NOMO-1 treated with dmso at 0.1 percent for 144 hours (cell line): ENCODE results near the gene DRD2.

Experiments
- DNase-seq: peaks from one replicate; lab custom pipeline; 2025; ENCODE audit not compliant: unreplicated experiment; lab: John Stamatoyannopoulos, UW

The DRD2 gene

DNA sequence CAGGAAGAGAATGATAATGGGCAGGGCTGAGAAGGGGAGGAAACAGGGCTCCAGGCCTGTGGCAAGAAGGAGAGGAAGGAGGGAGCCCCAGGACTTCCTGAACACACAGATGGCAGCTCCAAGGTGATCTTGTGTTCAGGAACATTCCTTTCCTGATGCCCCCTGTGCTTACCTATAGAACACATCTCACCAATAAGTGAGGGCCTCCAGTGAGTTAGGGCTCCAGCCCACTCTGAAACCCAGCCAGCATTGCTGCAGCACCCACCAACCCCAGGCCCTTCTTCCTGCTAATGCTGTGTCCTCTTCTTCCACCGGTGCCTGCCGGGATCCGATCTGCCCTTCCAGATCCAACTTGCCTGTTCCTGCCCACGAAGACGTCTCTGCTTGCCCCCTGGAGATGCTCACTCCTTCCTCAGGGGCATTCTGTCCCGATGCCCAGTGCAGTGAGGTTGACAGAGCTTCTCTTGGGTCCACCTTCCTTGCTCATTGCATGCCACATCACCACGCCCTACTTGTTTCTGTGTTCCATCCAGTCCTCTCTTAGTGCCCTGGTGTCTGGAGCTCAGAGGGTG, 70.3 kb downstream of the DRD2 start:
- DNase-seq = no peak

DNA sequence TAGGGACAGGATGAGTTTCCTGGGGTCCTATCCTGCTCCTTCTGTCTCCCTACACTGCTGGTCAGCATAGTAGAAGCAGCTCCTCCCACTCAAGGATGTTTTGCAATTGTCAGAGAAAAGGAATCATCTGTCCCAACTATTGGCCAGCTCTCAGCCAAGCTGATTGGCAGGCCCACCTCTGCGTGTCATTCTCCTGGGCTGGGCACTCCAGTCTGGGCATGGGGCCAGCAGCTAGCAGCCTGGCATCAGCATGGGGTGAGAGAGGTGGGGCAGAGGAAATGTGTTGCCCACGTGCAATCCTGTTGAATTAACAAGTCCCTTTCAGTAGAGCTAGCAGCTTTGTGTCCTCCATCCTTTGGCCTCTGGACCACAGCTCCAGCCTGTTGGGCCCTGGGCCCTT, 73.5 kb downstream of the DRD2 start:
- DNase-seq = no peak

DNA sequence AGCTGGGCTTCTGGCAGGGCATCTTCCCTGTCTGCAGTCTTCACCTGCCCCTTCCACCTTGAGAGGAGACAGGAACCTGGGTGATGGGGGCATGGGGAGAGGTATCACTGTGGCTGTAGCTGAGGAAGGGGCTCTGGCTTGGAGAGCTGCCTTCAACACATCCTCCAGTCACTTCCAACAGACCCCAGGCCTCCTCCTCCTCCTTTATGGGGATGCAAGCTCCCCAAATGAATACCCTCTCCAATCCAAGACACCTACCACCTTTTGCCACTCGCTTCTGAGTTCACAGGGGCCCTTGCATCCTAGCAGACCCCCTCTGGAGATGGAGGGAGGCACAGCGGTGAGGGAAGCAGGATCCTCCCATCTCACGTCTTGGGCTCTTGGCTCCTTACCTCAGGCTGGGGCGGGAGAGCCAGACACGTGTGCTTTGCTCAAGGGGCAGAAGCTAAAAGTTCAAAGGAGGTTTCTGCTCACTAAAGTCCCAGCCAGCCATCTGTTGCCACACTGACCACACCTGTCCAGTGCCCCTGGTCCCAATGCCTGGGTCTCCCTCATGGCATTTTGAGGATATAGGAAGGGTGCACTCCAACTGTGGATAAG, 74.5 kb downstream of the DRD2 start:
- DNase-seq = no peak

DNA sequence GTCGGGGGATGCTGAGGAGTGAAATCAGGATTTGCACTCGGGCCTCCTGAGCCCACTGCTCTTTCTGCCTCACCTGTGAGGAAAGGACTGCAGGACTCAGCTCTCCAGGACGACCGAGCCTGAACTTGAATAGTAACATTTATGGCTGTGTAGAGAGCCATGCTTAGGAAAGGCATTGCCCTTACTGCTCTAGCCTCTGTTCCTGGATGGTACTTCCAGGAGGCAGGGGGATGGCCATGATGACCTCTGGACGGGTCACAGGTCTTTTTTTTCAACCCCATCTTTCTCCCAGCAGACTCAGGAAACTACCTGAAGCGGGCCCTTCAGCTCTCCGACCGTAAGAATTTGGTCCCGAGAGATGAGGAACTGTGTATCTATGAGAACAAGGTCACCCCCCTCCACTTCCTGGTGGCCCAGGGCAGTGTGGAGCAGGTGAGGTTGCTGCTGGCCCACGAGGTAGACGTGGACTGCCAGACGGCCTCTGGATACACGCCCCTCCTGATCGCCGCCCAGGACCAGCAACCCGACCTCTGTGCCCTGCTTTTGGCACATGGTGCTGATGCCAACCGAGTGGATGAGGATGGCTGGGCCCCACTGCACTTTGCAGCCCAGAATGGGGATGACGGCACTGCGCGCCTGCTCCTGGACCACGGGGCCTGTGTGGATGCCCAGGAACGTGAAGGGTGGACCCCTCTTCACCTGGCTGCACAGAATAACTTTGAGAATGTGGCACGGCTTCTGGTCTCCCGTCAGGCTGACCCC, 76.3 kb downstream of the DRD2 start:
- no peak for DNase-seq

DNA sequence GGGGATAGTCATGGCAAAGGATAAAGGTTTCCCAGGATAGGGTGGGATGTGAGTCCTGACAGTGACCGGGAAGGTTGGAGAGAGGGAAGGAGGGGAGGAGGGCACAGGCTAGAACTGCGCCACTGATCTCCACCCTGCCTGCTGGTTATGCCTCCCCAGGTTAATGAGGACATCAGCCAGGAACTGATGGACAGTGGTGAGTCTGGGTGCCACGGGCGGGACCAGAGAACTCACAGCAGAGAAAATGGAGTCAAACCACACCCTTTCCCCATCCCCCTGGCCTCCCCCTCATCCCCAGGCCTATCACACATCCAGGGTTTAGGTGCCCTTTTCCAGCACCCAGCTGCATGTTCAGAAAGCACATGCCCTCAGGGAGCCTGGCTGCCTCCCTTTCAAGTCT, 77.4 kb downstream of the DRD2 start:
- DNase-seq = no peak

DNA sequence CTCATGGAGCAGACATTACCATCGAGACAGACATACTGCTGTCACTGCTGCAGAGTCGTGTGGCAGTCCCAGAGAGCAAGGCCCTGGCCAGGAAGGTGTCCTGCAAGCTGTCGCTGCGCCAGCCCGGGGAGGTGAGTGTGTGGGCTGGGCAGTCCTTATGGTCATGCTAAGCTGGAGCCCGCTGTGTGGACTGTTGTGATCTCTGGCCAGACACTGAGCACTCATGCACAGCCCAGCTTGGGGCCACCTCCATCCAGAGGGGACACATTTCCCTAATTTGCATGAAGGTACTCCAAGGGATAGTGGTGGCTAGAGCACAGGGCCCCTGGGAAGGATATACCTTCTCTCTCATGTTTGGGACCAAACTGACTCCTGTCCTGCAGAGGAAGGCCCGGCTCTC, 78.0 kb downstream of the DRD2 start:
- no peak for DNase-seq

DNA sequence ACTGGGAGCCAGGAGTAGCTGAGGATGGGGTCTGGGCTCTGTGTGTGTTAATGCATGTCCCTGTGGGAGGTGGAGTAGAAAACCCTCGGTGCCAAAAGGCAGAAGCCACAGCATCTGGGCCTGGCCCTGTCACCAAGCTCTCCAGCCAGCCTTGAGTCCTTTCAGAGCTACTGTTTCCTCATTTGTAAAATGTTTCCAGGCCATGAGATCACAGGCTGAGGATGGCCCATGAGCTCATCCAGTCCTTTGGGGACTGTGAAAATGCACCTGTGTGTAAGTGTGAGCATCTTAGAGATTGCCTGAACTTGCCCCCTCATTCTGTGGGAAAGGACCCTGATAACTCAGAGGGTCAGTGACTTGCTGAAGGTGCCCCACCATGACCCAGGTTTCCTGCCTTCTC, 78.5 kb downstream of the DRD2 start:
- no peak for DNase-seq

DNA sequence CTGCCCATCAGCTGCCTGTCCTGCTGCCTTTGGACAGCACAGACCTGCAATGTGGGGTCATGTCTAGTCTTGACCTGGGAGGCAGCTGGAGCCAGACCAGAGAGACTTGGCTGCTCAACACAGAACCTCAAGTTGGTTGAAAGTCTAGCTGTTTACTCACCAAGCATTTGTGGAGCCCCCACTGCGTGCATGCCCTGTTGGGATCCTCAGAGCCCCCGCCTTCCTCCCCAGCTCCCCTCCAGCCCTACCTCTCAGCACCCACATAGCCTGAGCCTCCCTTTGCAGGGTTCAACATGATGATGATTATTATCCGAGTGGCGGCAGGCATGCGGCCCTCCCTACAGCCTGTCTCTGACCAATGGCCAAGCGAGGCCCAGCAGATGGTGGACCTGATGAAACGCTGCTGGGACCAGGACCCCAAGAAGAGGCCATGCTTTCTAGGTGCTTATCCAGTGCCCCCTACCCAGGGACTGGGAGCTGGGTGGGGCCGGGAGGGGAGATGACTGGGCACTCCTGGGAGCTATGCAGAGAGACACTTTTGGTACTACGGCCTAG, 79.3 kb downstream of the DRD2 start:
- DNase-seq = no peak

DNA sequence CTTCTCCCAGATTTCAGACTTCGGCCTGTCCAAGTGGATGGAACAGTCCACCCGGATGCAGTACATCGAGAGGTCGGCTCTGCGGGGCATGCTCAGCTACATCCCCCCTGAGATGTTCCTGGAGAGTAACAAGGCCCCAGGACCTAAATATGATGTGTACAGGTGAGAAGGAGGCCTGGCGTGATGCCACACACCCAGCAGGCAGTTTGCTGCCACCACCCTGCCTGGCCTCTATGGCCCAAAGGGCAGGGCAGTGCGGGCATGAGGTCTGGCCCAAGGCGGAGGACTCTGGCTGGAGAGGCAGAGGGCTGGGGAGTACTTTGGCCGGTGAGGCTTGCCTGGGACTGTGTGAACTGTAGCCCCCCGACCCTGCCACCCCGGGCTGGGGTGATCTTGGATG, 80.3 kb downstream of the DRD2 start:
- DNase-seq = no peak

DNA sequence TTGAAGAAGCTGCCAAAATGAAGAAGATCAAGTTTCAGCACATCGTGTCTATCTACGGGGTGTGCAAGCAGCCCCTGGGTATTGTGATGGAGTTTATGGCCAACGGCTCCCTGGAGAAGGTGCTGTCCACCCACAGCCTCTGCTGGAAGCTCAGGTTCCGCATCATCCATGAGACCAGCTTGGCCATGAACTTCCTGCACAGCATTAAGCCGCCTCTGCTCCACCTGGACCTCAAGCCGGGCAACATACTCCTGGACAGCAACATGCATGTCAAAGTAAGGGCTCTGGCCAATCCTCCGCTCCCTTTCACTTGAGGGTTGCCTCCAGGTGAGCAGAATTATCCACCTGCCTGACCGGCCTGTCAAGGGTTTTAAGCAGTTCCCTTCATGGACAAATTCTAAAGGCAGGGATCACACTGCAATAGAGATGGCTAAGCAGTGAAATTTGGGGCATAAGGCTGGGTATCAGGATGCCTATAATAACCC, 81.7 kb downstream of the DRD2 start:
- DNase-seq = no peak

DNA sequence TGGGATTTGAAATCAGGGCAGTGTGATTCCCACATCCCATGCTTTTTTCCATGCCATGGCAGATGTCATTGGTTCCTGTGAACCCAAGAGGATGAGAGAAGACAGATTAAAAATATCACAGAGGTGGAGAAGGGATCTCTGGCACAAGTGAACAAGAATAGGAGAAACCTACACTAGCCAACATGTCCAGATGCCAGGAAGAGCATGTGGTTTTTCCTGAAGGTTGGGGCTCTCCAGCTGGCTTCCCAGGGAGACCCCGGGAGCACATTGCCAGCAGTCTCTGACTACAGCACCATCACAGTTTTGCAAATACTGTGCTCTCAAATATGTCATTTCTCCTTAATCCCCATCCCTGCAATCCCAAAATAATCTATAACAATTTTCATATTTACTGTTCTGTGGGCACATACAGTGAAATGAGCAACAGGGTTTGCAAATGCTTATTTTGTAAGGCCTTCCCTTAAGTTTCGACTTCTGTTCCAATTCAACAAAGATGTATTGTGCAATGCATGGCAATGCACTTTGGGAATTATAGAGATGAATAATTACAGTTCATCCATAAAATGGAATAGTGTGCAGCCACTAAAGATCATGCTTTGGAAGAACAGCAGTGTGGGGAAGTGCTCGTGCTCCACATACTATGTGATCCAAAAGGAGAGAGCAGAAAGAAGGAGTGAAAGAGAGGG, 82.8 kb downstream of the DRD2 start:
- no peak for DNase-seq

DNA sequence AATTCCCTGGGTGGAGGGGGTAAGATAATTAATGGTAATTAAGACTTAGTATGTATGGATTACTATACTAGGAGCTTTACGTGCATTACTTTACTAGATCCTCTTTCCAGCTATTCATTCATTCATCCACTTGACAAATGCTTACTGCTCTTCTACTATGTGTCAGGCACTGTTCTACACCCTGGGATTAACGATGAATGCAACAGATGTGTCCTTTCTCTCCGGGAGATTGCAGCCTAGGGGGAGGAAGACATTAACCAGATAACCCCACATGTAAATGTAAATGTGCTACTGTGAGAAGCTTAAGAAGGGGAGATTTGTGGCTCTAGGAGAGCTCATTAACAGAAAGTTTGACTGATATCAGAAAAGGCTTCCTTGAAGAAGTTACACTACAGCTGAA, 85.9 kb downstream of the DRD2 start:
- DNase-seq = no peak

DNA sequence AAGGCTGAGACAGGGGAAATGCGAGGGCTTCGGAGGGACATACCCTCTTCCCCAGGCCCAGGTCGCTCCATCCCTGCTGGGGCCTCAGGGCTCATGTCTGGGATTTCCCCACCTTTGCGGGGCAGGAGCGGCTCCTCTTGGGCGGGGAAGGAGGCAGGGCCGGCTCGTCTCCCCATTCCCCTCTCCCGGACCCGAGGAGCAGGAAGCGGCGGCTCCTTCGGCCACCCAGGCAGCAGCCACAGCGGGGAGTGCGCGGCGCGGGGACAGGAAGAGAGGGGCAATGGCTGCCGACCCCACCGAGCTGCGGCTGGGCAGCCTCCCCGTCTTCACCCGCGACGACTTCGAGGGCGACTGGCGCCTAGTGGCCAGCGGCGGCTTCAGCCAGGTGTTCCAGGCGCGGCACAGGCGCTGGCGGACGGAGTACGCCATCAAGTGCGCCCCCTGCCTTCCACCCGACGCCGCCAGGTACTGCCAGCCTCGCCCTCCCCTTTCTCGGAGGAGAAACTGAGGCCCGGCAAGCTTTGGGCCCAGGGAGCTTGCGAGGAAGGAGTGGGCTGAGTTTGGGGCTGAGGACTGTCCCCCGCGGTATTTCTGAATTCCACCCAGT, 87.5 kb downstream of the DRD2 start, which contains the start of gene ANKK1:
Gene ANKK1 (plus strand): TSS at position 175 of the 607 bp plus-strand sequence. CDS start 106 bp downstream, at position 281.
- no peak for DNase-seq

DNA sequence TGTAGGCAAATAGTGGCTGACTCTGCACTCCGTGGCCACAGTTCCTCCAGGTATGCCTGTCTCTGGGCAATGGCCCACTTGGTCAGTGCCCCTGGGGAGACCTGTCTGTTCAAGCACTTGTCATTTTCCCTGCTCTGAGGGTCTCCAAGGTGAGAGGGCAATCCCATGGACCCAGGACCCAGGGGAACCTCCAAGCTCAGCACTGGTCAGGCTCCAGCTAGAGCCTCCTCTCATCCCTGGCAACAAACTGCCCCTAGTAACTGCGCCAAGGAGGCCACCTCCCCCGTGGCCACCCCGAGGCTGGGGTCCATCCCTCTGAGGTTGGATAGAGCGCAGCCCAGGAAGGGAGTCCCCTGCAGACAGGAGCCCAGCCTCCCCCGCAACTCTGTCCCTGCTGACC, 88.3 kb downstream of the DRD2 start:
- no peak for DNase-seq

DNA sequence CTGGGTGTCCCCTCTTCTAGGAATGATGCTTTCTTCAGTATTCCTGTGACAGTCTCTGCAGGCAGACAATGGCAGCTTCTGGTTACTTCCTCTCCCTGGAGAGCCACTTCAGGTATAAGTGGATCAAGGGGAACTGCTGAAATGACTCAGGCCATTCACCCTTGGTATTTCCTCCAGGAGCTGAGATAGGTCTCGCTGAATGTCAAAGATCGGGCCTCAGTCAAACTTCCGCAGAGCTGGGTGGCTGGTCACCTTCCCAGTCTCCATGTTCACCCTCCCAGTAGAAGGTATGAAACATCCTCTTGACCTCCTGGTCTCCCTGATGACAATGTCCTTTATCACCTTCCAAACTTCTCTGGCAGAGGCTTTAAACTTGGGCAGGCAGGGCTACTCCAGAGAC, 89.4 kb downstream of the DRD2 start:
- no peak for DNase-seq

DNA sequence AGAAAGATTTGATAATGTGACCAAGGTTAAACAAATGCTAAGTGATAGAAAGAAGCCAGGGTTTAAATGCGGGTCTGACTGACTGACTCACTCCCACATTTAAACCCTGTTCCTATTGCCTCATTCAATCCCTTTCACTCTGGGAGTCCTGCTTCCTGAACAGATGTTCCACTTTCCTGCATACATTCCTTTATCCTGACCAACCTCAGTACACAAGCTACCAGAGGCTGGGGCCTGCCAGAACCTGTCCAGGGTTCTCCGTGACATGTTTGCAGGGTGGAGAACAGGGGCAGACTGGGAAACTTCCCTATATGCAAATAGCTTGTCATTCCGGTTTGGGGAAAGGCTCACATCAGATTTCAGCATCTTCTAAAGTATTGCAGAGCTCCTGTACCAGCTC, 90.6 kb downstream of the DRD2 start:
- no peak for DNase-seq

DNA sequence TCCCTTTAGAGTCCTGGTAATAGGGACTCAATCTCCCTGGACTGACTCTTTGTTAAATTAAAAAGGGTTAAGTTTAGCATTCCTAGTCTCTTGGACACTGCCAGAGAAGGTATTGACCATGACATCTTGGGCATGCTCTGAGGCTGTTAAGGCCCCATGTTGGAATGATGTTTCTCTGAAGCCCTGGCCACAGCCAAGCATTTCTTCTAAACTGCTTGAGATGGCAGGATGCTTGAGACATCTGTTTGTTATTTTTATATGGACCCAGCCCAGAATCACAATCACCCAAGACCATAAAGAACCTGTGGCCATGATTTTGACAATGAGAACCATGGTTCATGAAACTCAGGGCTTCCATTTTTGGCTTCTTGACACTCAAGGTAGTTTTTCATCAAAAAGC, 93.1 kb downstream of the DRD2 start:
- no peak for DNase-seq

DNA sequence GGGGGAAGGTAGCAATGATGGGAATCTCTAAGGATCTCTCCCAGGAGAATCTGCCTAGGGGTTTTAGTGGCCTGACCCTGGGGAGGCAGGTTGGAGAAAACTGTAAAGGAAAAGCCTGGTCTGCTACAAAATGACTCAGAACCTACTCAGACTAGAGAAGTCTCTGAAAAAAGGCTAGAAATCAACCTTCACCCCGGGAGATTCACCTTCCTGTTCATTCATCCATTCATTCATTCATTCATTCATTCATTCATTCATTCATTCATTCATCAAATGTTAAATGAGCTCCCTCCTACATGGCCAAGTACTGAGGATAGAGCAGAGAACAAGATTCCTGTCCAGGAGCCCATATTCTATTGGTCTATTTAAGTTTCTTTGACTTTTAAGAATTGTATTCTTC, 96.5 kb downstream of the DRD2 start:
- DNase-seq = no peak

DNA sequence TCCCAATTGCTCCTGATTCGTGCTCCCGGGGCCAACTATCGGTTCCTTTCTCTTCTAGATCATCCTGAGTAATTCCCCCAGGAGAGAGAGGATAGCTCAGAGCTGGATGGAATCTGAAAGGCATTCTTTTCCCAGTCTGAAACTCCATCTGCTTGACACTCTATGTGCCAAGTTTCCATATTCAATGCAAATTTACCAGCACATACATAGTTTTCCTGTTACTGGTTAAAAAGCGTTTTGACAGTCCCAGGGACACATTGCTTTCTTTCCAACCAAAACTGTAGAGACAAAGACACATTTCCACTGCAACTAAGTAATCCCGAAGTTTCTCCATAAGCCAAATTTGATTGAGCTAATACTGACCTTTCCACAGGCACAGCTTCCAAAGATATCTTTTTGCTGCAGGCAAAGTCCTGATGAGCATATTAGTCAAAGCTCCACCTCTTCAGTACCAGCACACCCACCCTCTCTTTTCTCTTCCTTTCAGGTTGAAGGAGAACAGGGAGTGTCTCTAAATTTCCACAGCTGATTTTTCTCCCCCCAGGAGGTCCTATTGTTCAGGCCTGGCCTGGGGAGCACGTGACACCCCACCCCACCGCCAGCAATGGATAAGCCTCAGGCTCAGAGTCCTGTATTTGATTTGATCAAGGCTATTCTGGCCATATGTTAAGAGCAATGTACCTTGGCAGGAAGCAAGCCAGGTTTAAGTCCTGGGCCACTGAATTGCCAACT, 97.4 kb downstream of the DRD2 start:
- no peak for DNase-seq

DNA sequence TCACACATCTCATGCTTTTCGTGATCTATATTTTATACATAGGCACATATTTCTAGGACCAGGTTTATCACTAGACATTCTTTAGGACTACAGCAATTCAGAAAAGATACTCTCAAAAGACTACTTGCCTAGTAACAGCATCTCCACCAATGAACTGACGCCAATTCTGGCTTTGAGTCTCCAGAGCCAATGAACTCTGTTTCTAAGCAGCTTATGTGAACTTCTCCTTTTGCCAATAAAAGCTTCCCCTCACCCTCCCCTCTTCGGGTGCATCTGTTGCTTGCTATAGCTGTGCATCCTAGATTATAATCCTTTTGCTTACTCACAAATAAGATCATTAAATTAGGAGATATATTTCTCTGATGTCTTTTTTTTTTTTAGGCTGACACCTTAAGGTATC, 99.0 kb downstream of the DRD2 start:
- DNase-seq = no peak
